Bronchial epithelial cell (primary cell): ENCODE results near the gene FGF1. TPM values are rescaled to one million over a fixed set of nuclear protein-coding genes. Genes with fewer than 3 reads are reported as not detected.
"Not testable (repeated sequence)": the region's sequence is repeated elsewhere in the genome, so short reads cannot be mapped to it uniquely, and the experiment has no call there.

Source experiments
- DNase-seq: peaks from one replicate; pipeline ENCODE4 v3.0.0-alpha.2; 2010; ENCODE audit warnings: low read depth
- FAIRE-seq: peaks from 2 replicates; lab custom pipeline; 2011; peaks lifted over from hg19 to GRCh38; lab: Jason Lieb, UNC
- H3K27me3 ChIP-seq: 2 replicates; pipeline ENCODE4 v1.5.1; 2011; ENCODE audit warnings: low read length; ENCODE audit not compliant: control insufficient read depth, insufficient read depth
- H3K36me3 ChIP-seq: 2 replicates; pipeline ENCODE4 v1.5.1; 2011; ENCODE audit warnings: low read length; ENCODE audit not compliant: control insufficient read depth, insufficient read depth
- H3K4me3 ChIP-seq: 2 replicates; pipeline ENCODE4 v1.5.1; 2011; ENCODE audit warnings: mild to moderate bottlenecking, low read depth, low read length, control low read depth
- total RNA-seq: library from RNA; depleted of rRNA; stranded (reverse); fragments of >200 nt; gene quantifications from 2 replicates; pipeline ENCODE4 v1.2.1, GENCODE V29; 2014
- TF ChIP-seq, protein P1 (sequence below): IDR thresholded peaks from 2 replicates; pipeline ENCODE4 v1.5.1; 2011; ENCODE audit warnings: mild to moderate bottlenecking, moderate library complexity, low read length, control low read depth, inconsistent platforms; ENCODE audit not compliant: insufficient read depth, severe bottlenecking

Gene FGF1
- total RNA-seq, 1 donor from 2014 or later: under 0.01 TPM

GRCh38 chr5:142654578-142655058, 31.3 kb downstream of the FGF1 start:
- H3K27me3 ChIP-seq: no peaks in the 10 kb centered on the region
- TF ChIP-seq, protein P1, sequence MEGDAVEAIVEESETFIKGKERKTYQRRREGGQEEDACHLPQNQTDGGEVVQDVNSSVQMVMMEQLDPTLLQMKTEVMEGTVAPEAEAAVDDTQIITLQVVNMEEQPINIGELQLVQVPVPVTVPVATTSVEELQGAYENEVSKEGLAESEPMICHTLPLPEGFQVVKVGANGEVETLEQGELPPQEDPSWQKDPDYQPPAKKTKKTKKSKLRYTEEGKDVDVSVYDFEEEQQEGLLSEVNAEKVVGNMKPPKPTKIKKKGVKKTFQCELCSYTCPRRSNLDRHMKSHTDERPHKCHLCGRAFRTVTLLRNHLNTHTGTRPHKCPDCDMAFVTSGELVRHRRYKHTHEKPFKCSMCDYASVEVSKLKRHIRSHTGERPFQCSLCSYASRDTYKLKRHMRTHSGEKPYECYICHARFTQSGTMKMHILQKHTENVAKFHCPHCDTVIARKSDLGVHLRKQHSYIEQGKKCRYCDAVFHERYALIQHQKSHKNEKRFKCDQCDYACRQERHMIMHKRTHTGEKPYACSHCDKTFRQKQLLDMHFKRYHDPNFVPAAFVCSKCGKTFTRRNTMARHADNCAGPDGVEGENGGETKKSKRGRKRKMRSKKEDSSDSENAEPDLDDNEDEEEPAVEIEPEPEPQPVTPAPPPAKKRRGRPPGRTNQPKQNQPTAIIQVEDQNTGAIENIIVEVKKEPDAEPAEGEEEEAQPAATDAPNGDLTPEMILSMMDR: peak; percentile 2
- DNase-seq (no peak), FAIRE-seq (peak; percentile 47)
- no peaks in the 10 kb centered on the region for H3K36me3 ChIP-seq
- no peak overlapping the region for H3K4me3 ChIP-seq

GRCh38 chr5:142653321-142653720, 32.6 kb downstream of the FGF1 start:
- Histone ChIP-seq H3K4me3 (no peak overlapping the region), H3K27me3 (no peaks in the 10 kb centered on the region), H3K36me3 (no peaks in the 10 kb centered on the region)
- FAIRE-seq (no peak), DNase-seq (no peak)
- TF ChIP-seq, protein P1: no peak

GRCh38 chr5:142652563-142652962, 33.3 kb downstream of the FGF1 start:
- TF ChIP-seq, protein P1: no peak
- FAIRE-seq (no peak), DNase-seq (no peak)
- H3K4me3 ChIP-seq: no peak overlapping the region
- no peaks in the 10 kb centered on the region for H3K27me3 ChIP-seq
- H3K36me3 ChIP-seq: no peaks in the 10 kb centered on the region

GRCh38 chr5:142650881-142651280, 35.0 kb downstream of the FGF1 start:
- FAIRE-seq (no peak), DNase-seq (no peak)
- H3K4me3 ChIP-seq: no peak overlapping the region
- H3K36me3 ChIP-seq: no peaks in the 10 kb centered on the region
- TF ChIP-seq, protein P1: no peak
- no peaks in the 10 kb centered on the region for H3K27me3 ChIP-seq

DNA sequence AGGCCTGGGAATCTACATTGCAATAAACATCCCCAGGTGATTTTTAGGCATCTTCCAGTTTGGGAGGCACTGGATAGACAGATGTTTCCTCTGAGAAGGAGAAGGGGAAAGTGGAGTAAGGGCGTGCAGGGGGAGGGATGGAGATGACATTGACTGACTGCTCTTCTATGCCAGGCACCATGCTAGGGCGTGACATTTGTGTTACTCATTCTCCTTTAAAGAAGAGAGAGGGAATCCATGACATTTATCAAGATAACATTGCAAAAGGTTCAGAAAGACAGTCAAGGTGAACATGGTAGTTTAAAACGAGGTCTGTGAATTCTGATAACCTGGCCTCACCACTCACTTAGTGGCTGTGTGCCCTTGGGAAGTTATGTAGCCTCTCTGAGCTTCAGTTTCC, 35.8 kb downstream of the FGF1 start:
- DNase-seq (no peak), FAIRE-seq (no peak)
- Histone ChIP-seq H3K4me3 (no peak overlapping the region), H3K36me3 (no peaks in the 10 kb centered on the region), H3K27me3 (no peaks in the 10 kb centered on the region)
- TF ChIP-seq, protein P1: no peak

- not testable (repeated sequence) for DNase-seq, H3K27me3 ChIP-seq, FAIRE-seq, H3K4me3 ChIP-seq, H3K36me3 ChIP-seq
Observed at GRCh38 chr5:142648108-142648507, 37.8 kb downstream of the FGF1 start.
